ENCODE results near the gene SH3BP5L.
A peak's percentile ranks its signal among the peaks of the same experiment; 100 is the strongest.
"Not testable (repeated sequence)": the region's sequence is repeated elsewhere in the genome, so short reads cannot be mapped to it uniquely, and the experiment has no call there.

SH3BP5L gene

GRCh38 chr1:248841702-248842395 is 16.1 kb upstream of the SH3BP5L start:
- Mint-ChIP-seq H3K4me1 (peaks cover 25% of the 10 kb centered on the region), H3K27ac (peak overlapping the region in 1 of 2 donors; percentile 89), H3K4me3 (no peak overlapping the region), H3K9me3 (no peaks in the 10 kb centered on the region), H3K27me3 (no peaks in the 10 kb centered on the region)
- DNase-seq (peak in 1 of 2 donors; percentile 22), ATAC-seq (no peak)

- Mint-ChIP-seq H3K27ac (no peak overlapping the region), H3K4me1 (peaks cover 25% of the 10 kb centered on the region), H3K27me3 (no peaks in the 10 kb centered on the region), H3K4me3 (peak overlapping the region in 1 of 2 donors; percentile 6), H3K9me3 (no peaks in the 10 kb centered on the region)
- DNase-seq (no peak), ATAC-seq (no peak)
These were observed 15.2 kb upstream of the SH3BP5L start for GRCh38 chr1:248840946-248841345.

GRCh38 chr1:248839168-248839555 is 13.4 kb upstream of the SH3BP5L start:
- no peaks in the 10 kb centered on the region for H3K27me3 Mint-ChIP-seq
- DNase-seq (no peak), ATAC-seq (no peak)
- no peaks in the 10 kb centered on the region for H3K9me3 Mint-ChIP-seq
- H3K4me1 Mint-ChIP-seq: peaks cover 25% of the 10 kb centered on the region
- H3K27ac Mint-ChIP-seq: peak overlapping the region; percentile 95 to 98
- no peak overlapping the region for H3K4me3 Mint-ChIP-seq

- H3K27ac Mint-ChIP-seq: peak overlapping the region; percentile 95 to 98
- peak; percentile 85 to 86 for DNase-seq
These were observed 12.8 kb upstream of the SH3BP5L start for GRCh38 chr1:248838357-248839167.

GRCh38 chr1:248837781-248838356 is 12.2 kb upstream of the SH3BP5L start, which contains the start of gene ZNF672:
TSS of gene ZNF672 (plus strand) at chr1:248838224. CDS start at chr1:248847275, 9,051 bp downstream.
- Mint-ChIP-seq H3K4me1 (peaks cover 25% of the 10 kb centered on the region), H3K27me3 (no peaks in the 10 kb centered on the region), H3K4me3 (no peak within 1 kb of the TSS), H3K27ac (peak within 1 kb of the TSS; percentile 95 to 98), H3K9me3 (no peaks in the 10 kb centered on the region)
- ATAC-seq (peak; percentile 87), DNase-seq (peak; percentile 88 to 94)

More at GRCh38 chr1:248838357-248839167, 12.8 kb upstream of the SH3BP5L start:
- H3K4me3 Mint-ChIP-seq: no peak overlapping the region
- peaks cover 25% of the 10 kb centered on the region for H3K4me1 Mint-ChIP-seq
- peak; percentile 75 for ATAC-seq
- no peaks in the 10 kb centered on the region for H3K27me3 Mint-ChIP-seq
- no peaks in the 10 kb centered on the region for H3K9me3 Mint-ChIP-seq

- Mint-ChIP-seq H3K4me1 (peaks cover 21% of the 10 kb centered on the region), H3K4me3 (no peak overlapping the region), H3K27ac (peak overlapping the region; percentile 73 to 98), H3K9me3 (no peaks in the 10 kb centered on the region), H3K27me3 (no peaks in the 10 kb centered on the region)
- no peak for DNase-seq
- no peak for ATAC-seq
These were observed 11.5 kb upstream of the SH3BP5L start for GRCh38 chr1:248837045-248837780.

- no peaks in the 10 kb centered on the region for H3K4me1 Mint-ChIP-seq
- H3K27me3 Mint-ChIP-seq: no peaks in the 10 kb centered on the region
- no peaks in the 10 kb centered on the region for H3K9me3 Mint-ChIP-seq
- DNase-seq (no peak), ATAC-seq (no peak)
- no peak overlapping the region for H3K4me3 Mint-ChIP-seq
- no peak overlapping the region for H3K27ac Mint-ChIP-seq
These were observed 8.7 kb upstream of the SH3BP5L start for GRCh38 chr1:248834343-248834940.

GRCh38 chr1:248831842-248832241 is 6.1 kb upstream of the SH3BP5L start:
- no peak overlapping the region for H3K4me3 Mint-ChIP-seq
- DNase-seq: no peak
- no peaks in the 10 kb centered on the region for H3K9me3 Mint-ChIP-seq
- ATAC-seq: no peak
- H3K4me1 Mint-ChIP-seq: peaks cover 7% of the 10 kb centered on the region
- H3K27me3 Mint-ChIP-seq: no peaks in the 10 kb centered on the region
- H3K27ac Mint-ChIP-seq: no peak overlapping the region

GRCh38 chr1:248830718-248831017 is 5.0 kb upstream of the SH3BP5L start:
- H3K4me1 Mint-ChIP-seq: peaks cover 11% of the 10 kb centered on the region
- H3K4me3 Mint-ChIP-seq, ATAC-seq, H3K27me3 Mint-ChIP-seq, H3K27ac Mint-ChIP-seq, H3K9me3 Mint-ChIP-seq, DNase-seq: not testable (repeated sequence)

- DNase-seq (no peak), ATAC-seq (no peak)
- no peaks in the 10 kb centered on the region for H3K27me3 Mint-ChIP-seq
- no peak overlapping the region for H3K4me3 Mint-ChIP-seq
- no peak overlapping the region for H3K27ac Mint-ChIP-seq
- peaks cover 29% of the 10 kb centered on the region for H3K4me1 Mint-ChIP-seq
- no peaks in the 10 kb centered on the region for H3K9me3 Mint-ChIP-seq
These were observed 3.1 kb upstream of the SH3BP5L start for GRCh38 chr1:248828845-248829244.

GRCh38 chr1:248825573-248825908 is 174 bp downstream of the SH3BP5L start:
- DNase-seq (no peak), ATAC-seq (peak; percentile 3)
- Mint-ChIP-seq H3K27me3 (no peaks in the 10 kb centered on the region), H3K4me3 (peak overlapping the region; percentile 79 to 88), H3K9me3 (no peaks in the 10 kb centered on the region), H3K27ac (peak overlapping the region; percentile 99), H3K4me1 (peaks cover 62% of the 10 kb centered on the region)

GRCh38 chr1:248825136-248825535 is 579 bp downstream of the SH3BP5L start:
- H3K27me3 Mint-ChIP-seq: no peaks in the 10 kb centered on the region
- no peaks in the 10 kb centered on the region for H3K9me3 Mint-ChIP-seq
- peak overlapping the region; percentile 79 to 88 for H3K4me3 Mint-ChIP-seq
- DNase-seq (no peak), ATAC-seq (no peak)
- peak overlapping the region; percentile 99 for H3K27ac Mint-ChIP-seq
- peaks cover 66% of the 10 kb centered on the region for H3K4me1 Mint-ChIP-seq

GRCh38 chr1:248824701-248825100 is 1.0 kb downstream of the SH3BP5L start:
- ATAC-seq (no peak), DNase-seq (no peak)
- H3K4me3 Mint-ChIP-seq: peak overlapping the region; percentile 79 to 88
- no peaks in the 10 kb centered on the region for H3K9me3 Mint-ChIP-seq
- peaks cover 70% of the 10 kb centered on the region for H3K4me1 Mint-ChIP-seq
- peak overlapping the region; percentile 99 for H3K27ac Mint-ChIP-seq
- H3K27me3 Mint-ChIP-seq: no peaks in the 10 kb centered on the region

GRCh38 chr1:248824301-248824700 is 1.4 kb downstream of the SH3BP5L start:
- DNase-seq (no peak), ATAC-seq (no peak)
- Mint-ChIP-seq H3K4me3 (peak overlapping the region; percentile 79 to 88), H3K27ac (no peak overlapping the region), H3K9me3 (no peaks in the 10 kb centered on the region), H3K4me1 (peaks cover 73% of the 10 kb centered on the region), H3K27me3 (no peaks in the 10 kb centered on the region)

GRCh38 chr1:248823517-248824001 is 2.2 kb downstream of the SH3BP5L start:
- Mint-ChIP-seq H3K27ac (no peak overlapping the region), H3K9me3 (no peaks in the 10 kb centered on the region), H3K4me3 (peak overlapping the region; percentile 79 to 88), H3K27me3 (no peaks in the 10 kb centered on the region), H3K4me1 (peaks cover 80% of the 10 kb centered on the region)
- ATAC-seq (no peak), DNase-seq (no peak)

Measured in stimulated activated naive CD8-positive, alpha-beta T cell treated with anti-CD3 and anti-CD28 coated beads, Interleukin-15, amount 100 ng/mL, for 72 hours (primary cell).